Measurements from ENCODE around the gene AQP6.

The AQP6 gene, protein sequence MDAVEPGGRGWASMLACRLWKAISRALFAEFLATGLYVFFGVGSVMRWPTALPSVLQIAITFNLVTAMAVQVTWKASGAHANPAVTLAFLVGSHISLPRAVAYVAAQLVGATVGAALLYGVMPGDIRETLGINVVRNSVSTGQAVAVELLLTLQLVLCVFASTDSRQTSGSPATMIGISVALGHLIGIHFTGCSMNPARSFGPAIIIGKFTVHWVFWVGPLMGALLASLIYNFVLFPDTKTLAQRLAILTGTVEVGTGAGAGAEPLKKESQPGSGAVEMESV

GRCh38 chr12:49972641-49973360 lies at the start of gene AQP6:
Gene AQP6, plus strand, starts transcription at chr12:49972947. Its CDS starts 227 bp downstream, at chr12:49973174.
- no peak for ATAC-seq (replicated peaks; ENCODE audit: extremely low read depth, poor library complexity, severe bottlenecking)
- Mint-ChIP-seq H3K4me1 (no peaks in the 10 kb centered on the region), H3K36me3 (ENCODE audit: insufficient read depth) (no peaks in the 10 kb centered on the region), H3K27ac (ENCODE audit: low read depth) (no peak within 1 kb of the TSS), H3K27me3 (no peaks in the 10 kb centered on the region), H3K4me3 (no peak within 1 kb of the TSS), H3K9me3 (no peaks in the 10 kb centered on the region)
- no peak for DNase-seq (ENCODE audit: low spot score in 2 of 2)

DNA sequence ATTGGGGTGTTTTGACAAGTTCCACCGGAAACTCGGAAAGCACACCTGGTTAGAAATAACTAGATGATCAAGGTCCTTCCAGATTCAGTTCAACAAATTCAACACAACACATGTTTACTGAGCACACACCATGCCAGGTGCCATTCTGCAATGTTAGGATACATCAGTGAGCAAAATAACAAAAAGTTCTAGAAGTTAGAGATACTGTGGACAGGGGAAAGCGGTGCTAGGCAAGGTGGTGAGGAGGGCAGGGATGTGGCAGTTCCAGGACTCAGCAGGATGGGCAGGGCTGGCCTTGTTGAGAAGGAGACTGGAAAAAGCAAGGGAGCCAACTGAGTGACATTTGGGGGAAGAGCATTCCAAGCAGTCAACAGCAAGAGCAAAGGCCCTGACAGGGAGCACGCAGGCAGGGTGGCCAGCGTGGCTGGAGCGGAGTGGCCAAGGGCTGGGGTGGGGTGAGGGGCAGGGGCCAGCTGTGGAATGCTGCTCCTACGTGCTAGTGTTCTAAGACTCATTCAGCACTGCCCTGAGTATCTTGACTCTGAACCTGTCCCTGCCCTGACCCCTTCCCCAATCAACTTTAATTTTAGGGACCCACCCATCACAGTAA lies 49.6 kb upstream of the AQP6 start:
- ATAC-seq (replicated peaks; ENCODE audit: extremely low read depth, poor library complexity, severe bottlenecking), result no peak
- H3K27ac Mint-ChIP-seq (ENCODE audit: low read depth), result no peak overlapping the region
- no peaks in the 10 kb centered on the region for H3K36me3 Mint-ChIP-seq (ENCODE audit: insufficient read depth)
- H3K27me3 Mint-ChIP-seq, result no peaks in the 10 kb centered on the region
- H3K4me3 Mint-ChIP-seq, result no peak overlapping the region
- H3K9me3 Mint-ChIP-seq, result no peaks in the 10 kb centered on the region
- no peak for DNase-seq (ENCODE audit: low spot score in 2 of 2)
- no peaks in the 10 kb centered on the region for H3K4me1 Mint-ChIP-seq

DNA sequence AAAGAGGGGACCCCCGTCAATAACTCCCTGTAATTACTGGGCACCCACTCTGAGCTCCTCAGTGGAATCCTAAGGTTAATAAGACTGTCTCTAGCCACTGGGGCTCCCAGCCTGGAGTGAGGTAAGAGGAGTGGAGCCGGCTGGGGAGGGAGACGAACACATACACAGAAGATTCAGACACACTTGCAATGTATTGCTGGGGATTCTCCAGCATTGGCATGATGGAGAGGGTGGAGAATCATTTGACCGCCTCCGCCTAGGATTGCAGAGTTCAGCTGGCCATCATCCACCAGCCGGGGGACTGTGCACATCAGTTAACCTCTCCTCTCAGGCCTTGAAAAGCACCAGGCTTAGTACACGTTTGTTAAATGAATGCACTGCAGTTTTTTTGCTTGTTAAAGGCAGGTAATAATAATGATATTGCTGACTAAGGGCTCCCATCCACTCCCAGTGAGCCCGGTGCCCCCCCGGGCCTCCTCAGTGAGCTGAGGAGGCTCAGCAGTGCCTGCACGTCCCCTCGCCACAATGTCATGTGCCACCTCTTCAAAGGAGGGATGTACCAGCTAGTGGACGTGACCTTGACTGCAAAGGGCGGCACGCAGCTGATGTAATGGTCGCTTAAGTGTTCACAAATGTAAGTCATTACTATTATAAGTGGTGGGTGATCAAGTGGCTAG lies 48.7 kb upstream of the AQP6 start:
- Mint-ChIP-seq H3K36me3 (ENCODE audit: insufficient read depth) (no peaks in the 10 kb centered on the region), H3K4me3 (no peak overlapping the region), H3K4me1 (no peaks in the 10 kb centered on the region), H3K27ac (ENCODE audit: low read depth) (no peak overlapping the region), H3K27me3 (peaks cover 2% of the 10 kb centered on the region), H3K9me3 (no peaks in the 10 kb centered on the region)
- DNase-seq (ENCODE audit: low spot score in 2 of 2) (no peak), ATAC-seq (replicated peaks; ENCODE audit: extremely low read depth, poor library complexity, severe bottlenecking) (no peak)

DNA sequence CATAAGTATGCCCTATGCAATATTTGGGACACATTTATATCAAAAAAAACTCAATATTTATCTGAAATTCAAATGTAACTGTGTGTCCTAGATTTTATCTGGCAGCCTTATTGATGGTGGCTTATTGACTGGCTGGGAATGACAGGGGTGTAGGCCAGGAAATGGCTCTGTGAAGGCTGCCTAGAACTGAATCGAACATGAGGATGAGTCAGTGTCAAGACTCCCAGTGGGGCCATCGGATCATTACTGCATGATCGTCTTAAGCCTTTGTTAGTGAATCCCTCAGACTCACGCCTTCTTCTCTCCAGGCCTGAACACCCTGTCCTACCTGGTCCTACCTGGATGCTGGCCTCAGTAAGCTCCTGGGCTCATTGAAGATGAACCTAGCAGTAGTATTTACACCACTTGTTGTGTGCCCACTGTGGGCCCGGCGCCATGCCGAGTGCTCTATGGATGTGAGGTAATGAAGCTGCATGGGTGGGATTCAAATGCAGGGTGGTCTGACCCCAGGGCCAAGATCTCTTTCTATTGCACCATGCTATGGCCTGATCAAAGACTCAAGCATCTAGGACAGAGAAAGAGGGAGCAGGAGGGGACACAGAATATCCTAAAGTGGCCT lies 48.0 kb upstream of the AQP6 start:
- H3K27me3 Mint-ChIP-seq, result peaks cover 9% of the 10 kb centered on the region
- DNase-seq (ENCODE audit: low spot score in 2 of 2), result no peak

DNA sequence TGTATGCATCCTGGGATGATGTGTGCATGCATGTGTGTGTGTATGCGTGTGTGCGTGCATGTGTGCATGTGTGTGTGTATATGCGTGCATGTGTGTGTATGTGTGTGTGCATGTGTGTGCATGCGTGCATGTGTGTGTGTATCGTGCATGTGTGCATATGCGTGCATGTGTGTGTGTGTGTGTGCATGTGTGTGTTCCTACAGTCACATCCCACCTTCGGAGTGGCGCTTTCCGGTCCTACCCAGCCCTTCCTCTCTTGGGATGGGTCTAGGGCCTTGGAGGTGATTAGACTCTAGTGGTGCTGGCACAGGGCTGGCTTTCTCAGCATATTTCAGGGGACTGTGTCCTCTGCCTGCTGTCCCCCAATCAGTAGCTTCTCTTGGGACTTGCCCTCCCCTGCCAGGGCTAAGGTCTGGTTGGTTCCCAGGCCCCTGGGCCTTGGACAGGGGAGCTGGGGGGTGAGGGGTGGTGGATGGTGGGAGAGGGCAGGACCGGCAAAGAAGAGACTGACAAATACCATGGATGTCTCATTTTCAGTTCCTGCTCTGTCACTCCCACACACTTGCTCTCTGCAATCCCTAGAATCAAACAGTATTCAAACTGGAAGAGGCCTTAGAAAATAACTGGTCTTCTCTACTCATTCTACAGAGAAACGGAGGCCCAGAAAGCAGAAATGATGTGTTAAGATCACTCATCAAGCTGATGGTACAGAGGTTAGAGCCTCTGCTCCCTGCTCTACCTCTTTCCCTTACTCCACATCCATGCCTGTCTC lies 47.1 kb upstream of the AQP6 start:
- Mint-ChIP-seq H3K4me3 (no peak overlapping the region), H3K27ac (ENCODE audit: low read depth) (no peak overlapping the region), H3K36me3 (ENCODE audit: insufficient read depth) (no peaks in the 10 kb centered on the region), H3K27me3 (peaks cover 13% of the 10 kb centered on the region), H3K9me3 (no peaks in the 10 kb centered on the region), H3K4me1 (no peaks in the 10 kb centered on the region)
- ATAC-seq (replicated peaks; ENCODE audit: extremely low read depth, poor library complexity, severe bottlenecking), result no peak
- no peak for DNase-seq (ENCODE audit: low spot score in 2 of 2)

More for the DNA sequence above, 48.0 kb upstream of the AQP6 start:
- H3K9me3 Mint-ChIP-seq, result no peaks in the 10 kb centered on the region
- H3K27ac Mint-ChIP-seq (ENCODE audit: low read depth), result no peak overlapping the region
- H3K4me1 Mint-ChIP-seq, result no peaks in the 10 kb centered on the region
- ATAC-seq (replicated peaks; ENCODE audit: extremely low read depth, poor library complexity, severe bottlenecking), result no peak
- no peaks in the 10 kb centered on the region for H3K36me3 Mint-ChIP-seq (ENCODE audit: insufficient read depth)
- H3K4me3 Mint-ChIP-seq, result no peak overlapping the region

GRCh38 chr12:49928471-49928870 lies 44.3 kb upstream of the AQP6 start:
- no peak for ATAC-seq (replicated peaks; ENCODE audit: extremely low read depth, poor library complexity, severe bottlenecking)
- Mint-ChIP-seq H3K9me3 (no peaks in the 10 kb centered on the region), H3K27ac (ENCODE audit: low read depth) (no peak overlapping the region), H3K27me3 (peaks cover 13% of the 10 kb centered on the region), H3K4me1 (no peaks in the 10 kb centered on the region), H3K36me3 (ENCODE audit: insufficient read depth) (no peaks in the 10 kb centered on the region), H3K4me3 (no peak overlapping the region)
- no peak for DNase-seq (ENCODE audit: low spot score in 2 of 2)

DNA sequence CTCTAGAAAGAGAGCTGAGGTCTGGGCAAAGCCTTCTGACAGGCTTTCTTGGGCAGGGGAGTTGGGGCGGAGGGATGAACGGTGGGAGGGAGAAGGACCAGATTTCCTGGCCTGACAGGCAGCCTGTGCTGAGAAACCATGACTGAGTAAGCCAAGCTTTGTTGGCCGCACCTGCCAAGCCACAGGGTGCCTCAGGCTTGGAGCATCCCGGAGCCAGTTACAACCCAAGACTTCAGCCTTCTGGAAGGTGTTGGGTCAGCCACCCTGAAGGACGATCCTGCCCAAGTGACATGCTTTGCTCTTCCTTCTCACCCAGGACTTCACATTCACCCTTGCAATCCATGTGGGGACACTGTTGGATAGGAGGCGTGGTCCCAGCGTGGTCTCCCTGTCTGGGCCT lies 43.2 kb upstream of the AQP6 start:
- peaks cover 13% of the 10 kb centered on the region for H3K27me3 Mint-ChIP-seq
- H3K4me1 Mint-ChIP-seq, result no peaks in the 10 kb centered on the region

GRCh38 chr12:49930515-49931288 lies 42.0 kb upstream of the AQP6 start:
- no peak for DNase-seq (ENCODE audit: low spot score in 2 of 2)
- no peak for ATAC-seq (replicated peaks; ENCODE audit: extremely low read depth, poor library complexity, severe bottlenecking)
- H3K4me3 Mint-ChIP-seq, result no peak overlapping the region

More for the DNA sequence above, 43.2 kb upstream of the AQP6 start:
- H3K4me3 Mint-ChIP-seq, result no peak overlapping the region
- ATAC-seq (replicated peaks; ENCODE audit: extremely low read depth, poor library complexity, severe bottlenecking) (no peak), DNase-seq (ENCODE audit: low spot score in 2 of 2) (no peak)
- H3K36me3 Mint-ChIP-seq (ENCODE audit: insufficient read depth), result no peaks in the 10 kb centered on the region
- no peaks in the 10 kb centered on the region for H3K9me3 Mint-ChIP-seq
- no peak overlapping the region for H3K27ac Mint-ChIP-seq (ENCODE audit: low read depth)

GRCh38 chr12:49932023-49932422 lies 40.7 kb upstream of the AQP6 start:
- no peaks in the 10 kb centered on the region for H3K4me1 Mint-ChIP-seq
- no peaks in the 10 kb centered on the region for H3K9me3 Mint-ChIP-seq
- H3K27me3 Mint-ChIP-seq, result peaks cover 13% of the 10 kb centered on the region
- DNase-seq (ENCODE audit: low spot score in 2 of 2), result no peak
- H3K4me3 Mint-ChIP-seq, result no peak overlapping the region
- no peak for ATAC-seq (replicated peaks; ENCODE audit: extremely low read depth, poor library complexity, severe bottlenecking)
- no peaks in the 10 kb centered on the region for H3K36me3 Mint-ChIP-seq (ENCODE audit: insufficient read depth)
- no peak overlapping the region for H3K27ac Mint-ChIP-seq (ENCODE audit: low read depth)

More at GRCh38 chr12:49930515-49931288, 42.0 kb upstream of the AQP6 start:
- H3K36me3 Mint-ChIP-seq (ENCODE audit: insufficient read depth), result no peaks in the 10 kb centered on the region
- no peak overlapping the region for H3K27ac Mint-ChIP-seq (ENCODE audit: low read depth)
- no peaks in the 10 kb centered on the region for H3K9me3 Mint-ChIP-seq
- no peaks in the 10 kb centered on the region for H3K4me1 Mint-ChIP-seq
- peaks cover 13% of the 10 kb centered on the region for H3K27me3 Mint-ChIP-seq

- Mint-ChIP-seq H3K9me3 (no peaks in the 10 kb centered on the region), H3K27me3 (peaks cover 13% of the 10 kb centered on the region), H3K4me1 (no peaks in the 10 kb centered on the region), H3K4me3 (no peak overlapping the region), H3K27ac (ENCODE audit: low read depth) (no peak overlapping the region), H3K36me3 (ENCODE audit: insufficient read depth) (no peaks in the 10 kb centered on the region)
- no peak for DNase-seq (ENCODE audit: low spot score in 2 of 2)
- ATAC-seq (replicated peaks; ENCODE audit: extremely low read depth, poor library complexity, severe bottlenecking), result no peak
These were observed 40.1 kb upstream of the AQP6 start for GRCh38 chr12:49932533-49933130.

GRCh38 chr12:49933796-49934195 lies 39.0 kb upstream of the AQP6 start:
- H3K27ac Mint-ChIP-seq (ENCODE audit: low read depth), result no peak overlapping the region
- H3K36me3 Mint-ChIP-seq (ENCODE audit: insufficient read depth), result no peaks in the 10 kb centered on the region

More at GRCh38 chr12:49933796-49934195, 39.0 kb upstream of the AQP6 start:
- ATAC-seq (replicated peaks; ENCODE audit: extremely low read depth, poor library complexity, severe bottlenecking) (no peak), DNase-seq (ENCODE audit: low spot score in 2 of 2) (no peak)
- no peak overlapping the region for H3K4me3 Mint-ChIP-seq
- peaks cover 13% of the 10 kb centered on the region for H3K27me3 Mint-ChIP-seq
- H3K9me3 Mint-ChIP-seq, result no peaks in the 10 kb centered on the region
- no peaks in the 10 kb centered on the region for H3K4me1 Mint-ChIP-seq
